Astrocyte of the cerebellum (primary cell): ENCODE data around the gene NCF1.
"Not testable (repeated sequence)": the region's sequence is repeated elsewhere in the genome, so short reads cannot be mapped to it uniquely, and the experiment has no call there.

Experiments used
- DNase-seq: peaks from one replicate; pipeline ENCODE4 v3.0.0-alpha.2; 2011; ENCODE audit warnings: low read depth
- H3K4me3 ChIP-seq: 2 replicates; pipeline ENCODE4 v1.5.1; 2011; ENCODE audit warnings: mild to moderate bottlenecking, low read depth, low read length, moderate library complexity
- CTCF ChIP-seq: IDR thresholded peaks from 2 replicates; pipeline ENCODE4 v1.5.1; 2012; ENCODE audit warnings: low read length, low read depth, moderate library complexity, mild to moderate bottlenecking; ENCODE audit errors: missing control alignments
- in situ Hi-C: cut with HindIII; loops from 2 replicates; pipeline ENCODE4 v1.10.0; 2017; ENCODE audit warnings: low sequenced_read_pairs

NCF1 gene

GRCh38 chr7:74773760-74774750, at the start of gene NCF1:
Gene NCF1, plus strand, starts transcription at chr7:74774011. Its CDS starts 21 bp downstream, at chr7:74774032.
- H3K4me3 ChIP-seq, DNase-seq, in situ Hi-C loops: not testable (repeated sequence)

GRCh38 chr7:74725840-74726239, 48.0 kb upstream of the NCF1 start:
- no peak for TF ChIP-seq CTCF
- DNase-seq: no peak
- in situ Hi-C loops: no loop called here
- H3K4me3 ChIP-seq: no peak overlapping the region

GRCh38 chr7:74726309-74727101, 47.3 kb upstream of the NCF1 start:
- in situ Hi-C loops: no loop called here
- TF ChIP-seq CTCF: no peak
- H3K4me3 ChIP-seq: no peak overlapping the region
- DNase-seq: no peak

GRCh38 chr7:74728686-74729085, 45.1 kb upstream of the NCF1 start:
- DNase-seq, H3K4me3 ChIP-seq, in situ Hi-C loops: not testable (repeated sequence)

GRCh38 chr7:74730186-74730585, 43.6 kb upstream of the NCF1 start:
- DNase-seq, in situ Hi-C loops, H3K4me3 ChIP-seq: not testable (repeated sequence)

- in situ Hi-C loops, H3K4me3 ChIP-seq, DNase-seq: not testable (repeated sequence)
Measured at GRCh38 chr7:74739974-74740703, 33.7 kb upstream of the NCF1 start.

- DNase-seq, H3K4me3 ChIP-seq, in situ Hi-C loops: not testable (repeated sequence)
Measured at GRCh38 chr7:74743936-74744557, 29.8 kb upstream of the NCF1 start.

GRCh38 chr7:74753921-74754482, 19.8 kb upstream of the NCF1 start:
- DNase-seq, in situ Hi-C loops, H3K4me3 ChIP-seq: not testable (repeated sequence)

- in situ Hi-C loops, H3K4me3 ChIP-seq, DNase-seq: not testable (repeated sequence)
Measured at GRCh38 chr7:74756673-74757072, 17.1 kb upstream of the NCF1 start.

- in situ Hi-C loops, DNase-seq, H3K4me3 ChIP-seq: not testable (repeated sequence)
Measured at GRCh38 chr7:74758268-74758667, 15.5 kb upstream of the NCF1 start.

- DNase-seq, in situ Hi-C loops, H3K4me3 ChIP-seq: not testable (repeated sequence)
Measured at GRCh38 chr7:74758982-74759381, 14.8 kb upstream of the NCF1 start.

- in situ Hi-C loops, DNase-seq, H3K4me3 ChIP-seq: not testable (repeated sequence)
Measured at GRCh38 chr7:74765205-74765918, 8.4 kb upstream of the NCF1 start.

GRCh38 chr7:74766509-74766908, 7.3 kb upstream of the NCF1 start:
- in situ Hi-C loops: not testable (repeated sequence)

More at GRCh38 chr7:74766509-74766908, 7.3 kb upstream of the NCF1 start:
- not testable (repeated sequence) for DNase-seq, H3K4me3 ChIP-seq
